Adrenal gland (tissue), 5 donors: ENCODE results near the gene NEMP1.
A peak's percentile ranks its signal among the peaks of the same experiment; 100 is the strongest.

ENCODE experiments used
- POLR2A ChIP-seq, 2 donors: fragments of 450-650 bp; IDR thresholded peaks; one replicate each; pipeline ENCODE4 v1.6.1; 2017; ENCODE audit warnings: antibody characterized with exemption in 2 of 2, mild to moderate bottlenecking in 2 of 2, moderate library complexity in 1 of 2
- TF ChIP-seq, protein P1 (sequence below), 6 experiments: fragments of 450-650 bp in 4 of 6; fragments of 200-600 bp in 2 of 6; sonication (generic) in 1 of 6; IDR thresholded peaks; 1 replicate in 5 of 6; 2 replicates in 1 of 6; pipeline versions ENCODE4 v1.5.1 to v1.8.0; 2016 to 2021; ENCODE audit warnings: antibody characterized with exemption in 6 of 6, mild to moderate bottlenecking in 2 of 6, moderate library complexity in 1 of 6
- donor health status: DM: no; HTN: no; CAD: no.

DNA sequence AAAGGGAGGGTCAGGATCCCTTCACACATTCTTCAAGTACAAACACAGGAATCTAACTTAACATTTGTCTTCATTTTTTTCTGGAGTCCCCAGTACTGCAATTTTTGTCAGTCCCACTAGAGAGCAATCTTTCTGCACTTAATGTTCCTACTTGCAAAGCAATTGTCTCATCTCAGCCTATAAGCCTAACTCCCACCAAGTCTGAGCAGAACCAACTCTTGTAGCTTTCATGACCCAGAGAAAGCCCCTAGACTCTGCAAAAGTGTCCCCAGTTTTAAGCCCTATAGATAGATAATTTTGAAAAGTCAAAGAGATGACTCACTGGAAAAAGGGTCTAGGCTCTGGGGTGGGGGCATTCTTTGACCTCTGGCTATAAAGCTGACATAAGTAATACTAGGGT is 70.4 kb downstream of the NEMP1 start:
- no peak for TF ChIP-seq POLR2A (IDR thresholded peaks at IDR 0.05)
- TF ChIP-seq, protein P1, sequence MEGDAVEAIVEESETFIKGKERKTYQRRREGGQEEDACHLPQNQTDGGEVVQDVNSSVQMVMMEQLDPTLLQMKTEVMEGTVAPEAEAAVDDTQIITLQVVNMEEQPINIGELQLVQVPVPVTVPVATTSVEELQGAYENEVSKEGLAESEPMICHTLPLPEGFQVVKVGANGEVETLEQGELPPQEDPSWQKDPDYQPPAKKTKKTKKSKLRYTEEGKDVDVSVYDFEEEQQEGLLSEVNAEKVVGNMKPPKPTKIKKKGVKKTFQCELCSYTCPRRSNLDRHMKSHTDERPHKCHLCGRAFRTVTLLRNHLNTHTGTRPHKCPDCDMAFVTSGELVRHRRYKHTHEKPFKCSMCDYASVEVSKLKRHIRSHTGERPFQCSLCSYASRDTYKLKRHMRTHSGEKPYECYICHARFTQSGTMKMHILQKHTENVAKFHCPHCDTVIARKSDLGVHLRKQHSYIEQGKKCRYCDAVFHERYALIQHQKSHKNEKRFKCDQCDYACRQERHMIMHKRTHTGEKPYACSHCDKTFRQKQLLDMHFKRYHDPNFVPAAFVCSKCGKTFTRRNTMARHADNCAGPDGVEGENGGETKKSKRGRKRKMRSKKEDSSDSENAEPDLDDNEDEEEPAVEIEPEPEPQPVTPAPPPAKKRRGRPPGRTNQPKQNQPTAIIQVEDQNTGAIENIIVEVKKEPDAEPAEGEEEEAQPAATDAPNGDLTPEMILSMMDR (IDR thresholded peaks at IDR 0.05), result peak; percentile 36 to 69 (median 60)
